Activated naive CD4-positive, alpha-beta T cell treated with Interleukin-2 at 50 U/mL for 16 hours (primary cell): ENCODE results near the gene TSC2.
"Not testable (repeated sequence)": the region's sequence is repeated elsewhere in the genome, so short reads cannot be mapped to it uniquely, and the experiment has no call there.

ENCODE experiments used
- DNase-seq: peaks from one replicate; pipeline ENCODE4 v3.0.0-alpha.2; 2020

TSC2 gene

GRCh38 chr16:2124694-2125444 lies 77.1 kb downstream of the TSC2 start:
- not testable (repeated sequence) for DNase-seq

DNA sequence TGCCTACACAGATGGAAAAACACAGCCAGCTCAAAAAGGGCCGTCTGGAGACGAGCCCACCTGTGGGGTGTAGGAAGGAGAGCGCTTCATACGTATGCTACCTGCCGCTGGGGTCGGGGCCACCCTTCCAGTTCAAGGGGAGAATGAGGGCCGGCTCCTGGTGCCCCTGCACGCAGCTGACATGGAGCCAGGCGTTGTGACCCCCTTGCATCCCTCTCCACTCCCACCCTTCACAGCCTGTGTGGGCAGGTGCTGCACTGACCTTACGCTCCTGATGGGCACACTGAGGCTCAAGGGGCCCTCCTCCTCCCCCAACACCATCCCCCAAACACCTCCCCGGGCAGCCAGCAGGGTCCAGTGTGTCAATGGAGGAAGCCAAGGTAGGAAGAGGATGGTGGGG lies 77.8 kb downstream of the TSC2 start:
- not testable (repeated sequence) for DNase-seq

DNA sequence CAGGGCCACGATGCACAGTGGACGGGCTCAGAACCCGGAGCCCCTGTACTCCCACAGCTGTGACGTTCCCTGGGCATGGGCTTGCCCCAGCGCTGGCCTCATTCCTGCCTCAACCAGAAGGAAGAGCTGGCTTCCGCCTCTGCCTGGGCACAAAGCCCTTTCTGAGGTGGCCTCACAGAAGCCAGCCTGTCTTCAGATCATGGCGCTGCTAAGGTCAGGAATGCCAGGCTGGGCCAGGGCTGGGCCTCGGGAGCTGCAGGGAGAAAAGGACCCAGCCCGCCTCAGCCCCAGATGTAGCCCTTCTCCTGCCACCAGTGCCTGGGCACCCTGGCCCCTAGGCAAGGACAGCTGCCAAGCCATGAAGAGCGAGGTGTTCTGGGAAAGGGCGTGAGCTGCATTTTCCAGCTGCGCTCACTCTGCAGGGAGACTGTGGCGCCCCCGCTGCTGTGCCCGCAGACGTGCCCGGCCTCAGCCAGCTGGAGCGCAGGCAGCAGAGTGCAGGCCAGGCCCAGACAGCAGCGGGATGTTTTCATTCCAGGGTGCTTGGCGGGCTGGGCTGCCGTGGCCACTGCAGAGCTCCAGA lies 78.5 kb downstream of the TSC2 start:
- not testable (repeated sequence) for DNase-seq

- DNase-seq = not testable (repeated sequence)
Measured at GRCh38 chr16:2126928-2127556, 79.3 kb downstream of the TSC2 start.

- not testable (repeated sequence) for DNase-seq
Measured at GRCh38 chr16:2127630-2128280, 80.0 kb downstream of the TSC2 start.

DNA sequence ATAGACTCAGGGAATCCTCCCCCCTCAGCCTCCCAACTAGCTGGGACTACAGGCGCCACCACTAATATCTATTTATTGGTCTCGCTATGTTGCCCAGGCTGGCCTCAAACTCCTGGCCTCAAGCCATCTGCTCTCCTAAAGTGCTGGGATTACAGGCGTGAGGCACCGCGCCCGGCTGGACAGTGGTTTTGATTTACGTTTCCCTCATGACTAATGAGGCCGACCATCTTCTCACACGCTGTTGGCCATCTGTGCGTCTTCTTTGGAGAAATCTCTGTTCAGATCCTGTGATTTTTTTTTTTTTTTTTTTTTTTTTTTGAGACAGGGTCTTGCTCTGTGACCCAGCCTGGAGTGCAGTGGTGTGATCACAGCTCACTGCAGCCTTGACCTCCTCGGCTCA lies 81.5 kb downstream of the TSC2 start:
- DNase-seq = not testable (repeated sequence)

GRCh38 chr16:2129890-2130447 lies 82.2 kb downstream of the TSC2 start:
- not testable (repeated sequence) for DNase-seq

DNA sequence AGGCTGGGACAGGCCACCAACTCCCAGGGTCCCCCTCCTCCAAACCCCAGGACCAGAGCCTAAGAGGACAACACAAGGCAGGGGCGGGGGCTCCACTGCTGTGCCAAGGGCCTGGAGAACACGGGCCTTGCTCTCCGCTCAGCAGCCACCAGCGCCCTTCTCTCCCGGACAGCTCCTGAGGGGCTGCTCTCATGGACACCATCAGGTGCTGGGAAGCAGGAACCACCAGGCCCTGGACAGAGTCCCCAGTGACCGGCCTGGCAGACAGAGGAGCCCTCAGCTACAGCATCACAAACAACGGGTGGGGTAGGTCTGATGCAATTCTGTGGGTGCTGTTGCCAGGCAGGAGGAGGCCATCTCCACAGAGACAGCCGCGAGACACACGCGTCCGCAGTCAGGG lies 86.0 kb downstream of the TSC2 start:
- DNase-seq = not testable (repeated sequence)

- DNase-seq = not testable (repeated sequence)
Measured at GRCh38 chr16:2135071-2135470, 87.3 kb downstream of the TSC2 start.

- DNase-seq = peak; percentile 98
Measured at GRCh38 chr16:2135770-2136490, 88.1 kb downstream of the TSC2 start, which contains the start of gene PKD1. Gene PKD1 (minus strand): TSS chr16:2135898. CDS start chr16:2135689, 209 bp downstream.
